Measurements from ENCODE around the gene COQ8A.
"Not testable (repeated sequence)": the region's sequence is repeated elsewhere in the genome, so short reads cannot be mapped to it uniquely, and the experiment has no call there.

COQ8A gene

GRCh38 chr1:226984521-226985238, 44.6 kb downstream of the COQ8A start:
- DNase-seq (ENCODE audit: low read depth, low spot score), result no peak

- no peak for DNase-seq (ENCODE audit: low read depth, low spot score)
These were observed 45.2 kb downstream of the COQ8A start for GRCh38 chr1:226985239-226985838.

DNA sequence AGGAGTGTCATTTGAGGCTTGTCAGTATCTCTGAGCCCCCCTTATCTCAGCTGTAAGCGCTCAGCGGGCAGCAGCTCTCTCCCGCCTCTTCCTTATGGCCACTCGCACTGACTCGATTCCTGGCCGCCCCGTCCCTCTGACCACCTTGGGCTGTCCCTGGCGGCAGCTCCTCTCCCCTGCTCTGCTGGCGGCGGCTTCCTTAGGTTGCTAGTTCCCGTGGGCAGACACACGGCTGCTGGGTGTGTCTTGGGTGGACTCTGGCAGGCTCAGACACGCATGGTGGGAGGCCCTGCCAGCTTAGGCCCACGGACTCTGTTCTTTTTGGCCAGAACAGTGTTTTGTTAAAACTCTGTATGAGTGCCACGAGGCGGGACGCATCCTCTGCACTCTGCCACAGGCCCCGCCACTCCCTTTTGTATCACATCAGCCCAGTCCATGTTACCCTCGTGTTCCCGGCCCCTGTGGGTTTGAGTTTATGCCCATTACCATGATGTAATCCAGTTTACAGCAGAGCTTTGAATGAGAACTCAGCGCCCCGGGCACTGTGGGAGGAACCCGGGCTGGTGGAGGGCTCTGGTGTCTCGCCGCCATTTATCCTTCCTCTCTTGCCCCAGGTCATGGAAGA, 45.9 kb downstream of the COQ8A start:
- DNase-seq (ENCODE audit: low read depth, low spot score), result no peak

- DNase-seq (ENCODE audit: low read depth, low spot score), result no peak
These were observed 46.5 kb downstream of the COQ8A start for GRCh38 chr1:226986496-226987178.

GRCh38 chr1:226987179-226987536, 47.1 kb downstream of the COQ8A start:
- DNase-seq (ENCODE audit: low read depth, low spot score), result no peak

GRCh38 chr1:226987623-226988333, 47.7 kb downstream of the COQ8A start:
- DNase-seq (ENCODE audit: low read depth, low spot score), result no peak

DNA sequence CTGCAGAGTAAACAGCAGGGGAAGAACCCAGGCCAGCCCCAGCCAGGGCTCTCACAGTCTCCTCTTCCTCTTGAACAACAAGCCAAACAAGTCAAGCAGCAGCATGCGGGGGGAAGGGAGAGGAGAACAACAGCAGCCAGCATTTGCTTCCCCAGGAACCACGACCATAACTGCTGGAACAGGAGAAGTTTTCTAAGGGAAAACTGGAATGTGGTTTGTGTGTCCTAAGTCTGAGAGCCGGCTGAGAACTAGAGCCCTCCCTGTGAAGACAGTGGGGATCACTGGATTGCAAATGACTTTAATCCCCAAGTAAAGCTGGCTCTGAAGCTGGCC, 48.2 kb downstream of the COQ8A start:
- no peak for DNase-seq (ENCODE audit: low read depth, low spot score)

DNA sequence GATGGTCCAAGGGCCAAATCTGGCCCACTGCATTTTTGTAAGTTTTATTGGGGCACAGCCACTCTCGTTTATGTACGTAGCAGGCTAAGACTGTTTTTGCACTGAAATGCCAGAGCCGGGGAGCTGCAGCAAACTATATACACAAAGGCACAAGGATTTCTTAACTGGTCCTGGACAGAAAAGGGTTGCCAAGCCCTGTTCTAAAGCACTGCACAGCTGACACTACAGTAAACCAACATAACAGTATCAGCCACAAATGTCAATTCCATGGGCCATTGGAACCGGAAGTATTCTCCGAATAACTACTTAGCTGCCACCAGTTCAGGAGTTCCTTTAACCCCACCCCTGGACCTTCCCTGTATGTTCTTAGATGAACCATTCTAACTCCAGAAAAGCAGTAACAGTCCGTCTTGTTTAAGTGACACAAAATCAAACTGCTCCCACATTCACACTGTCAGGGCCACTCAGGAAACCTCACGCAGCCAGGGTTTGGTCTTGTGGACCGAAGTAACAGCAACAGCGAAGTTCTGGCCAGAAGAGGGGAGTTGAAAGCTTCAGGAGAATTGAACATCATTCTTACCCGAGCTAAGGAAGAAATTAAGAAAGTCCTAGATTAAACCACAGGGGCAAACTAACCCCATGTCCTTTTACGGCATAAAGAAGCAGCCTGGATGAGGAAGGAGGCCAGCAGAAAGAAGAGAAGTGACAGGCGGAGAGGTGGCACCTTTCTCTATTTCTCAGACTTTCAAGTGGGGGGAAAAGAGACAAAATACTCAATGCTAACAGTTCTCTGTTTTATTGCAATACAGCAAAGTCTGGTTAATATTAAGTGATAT, 49.2 kb downstream of the COQ8A start:
- DNase-seq (ENCODE audit: low read depth, low spot score), result no peak

DNA sequence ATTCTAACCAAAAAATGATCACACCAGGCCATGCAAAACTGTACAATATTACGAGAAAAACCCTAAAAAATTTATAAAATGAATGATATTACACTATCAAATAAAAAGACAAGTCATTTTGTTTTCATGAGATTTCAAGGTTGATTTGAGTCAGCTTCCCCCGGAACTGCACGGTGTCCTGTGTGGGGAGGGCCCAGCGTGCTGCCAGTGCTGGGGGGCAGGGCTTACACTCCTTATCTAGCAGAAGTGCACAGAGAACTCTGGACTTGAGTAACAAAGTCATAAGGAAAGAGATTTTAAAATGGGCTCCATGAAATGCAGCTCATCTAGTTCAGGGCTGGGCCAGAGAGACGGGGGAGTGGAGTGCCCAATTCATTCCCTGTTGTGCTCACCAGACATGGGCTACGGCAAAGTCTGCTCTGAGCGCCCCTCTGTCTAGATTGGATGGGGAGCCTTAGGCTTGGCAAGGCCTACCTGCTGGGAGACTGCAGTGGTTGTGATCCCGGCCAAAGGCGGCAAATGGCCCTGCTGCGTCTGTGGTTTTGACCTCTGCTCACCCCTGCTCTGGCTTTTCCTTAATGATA, 50.1 kb downstream of the COQ8A start:
- DNase-seq (ENCODE audit: low read depth, low spot score), result no peak

GRCh38 chr1:226991920-226992319, 51.8 kb downstream of the COQ8A start:
- no peak for DNase-seq (ENCODE audit: low read depth, low spot score)

GRCh38 chr1:226993814-226994585, 53.9 kb downstream of the COQ8A start:
- no peak for DNase-seq (ENCODE audit: low read depth, low spot score)

DNA sequence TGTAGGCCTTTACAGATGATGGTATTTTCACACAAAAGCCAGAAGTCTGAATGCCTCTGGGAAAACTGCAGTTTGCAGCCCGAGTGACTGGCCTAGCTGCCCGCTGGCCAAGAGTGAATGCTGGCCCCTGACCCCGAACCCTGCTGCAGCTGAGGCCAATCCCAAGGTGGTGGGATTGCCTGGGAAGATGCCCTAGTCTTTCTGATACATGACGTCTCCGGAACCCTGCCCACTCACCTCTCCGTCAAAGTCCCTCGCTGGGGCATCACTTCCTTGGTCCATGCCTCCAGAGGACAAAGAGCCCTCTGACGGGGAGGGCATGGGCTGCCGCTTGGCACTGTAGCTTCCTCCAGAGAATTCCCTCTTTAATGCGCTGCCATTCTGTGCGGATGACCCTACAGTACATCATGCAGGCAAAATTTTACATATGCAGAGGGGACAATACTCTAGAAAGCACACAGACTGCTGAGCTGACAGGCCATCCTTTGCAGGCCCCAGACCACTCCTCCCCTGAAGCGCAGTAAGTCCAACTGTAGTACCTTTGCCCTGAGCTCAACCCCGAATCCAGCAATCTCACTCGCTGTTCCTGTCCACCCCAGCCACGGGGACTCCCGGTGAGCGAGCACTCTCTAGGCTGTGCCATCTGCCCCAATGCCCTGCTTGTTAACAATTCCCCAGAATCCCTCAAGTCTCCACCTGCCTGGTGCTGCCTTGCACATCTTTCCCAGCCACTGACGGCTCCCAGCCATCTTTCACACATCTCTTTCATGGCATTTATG, 54.7 kb downstream of the COQ8A start:
- DNase-seq (ENCODE audit: low read depth, low spot score), result no peak

DNA sequence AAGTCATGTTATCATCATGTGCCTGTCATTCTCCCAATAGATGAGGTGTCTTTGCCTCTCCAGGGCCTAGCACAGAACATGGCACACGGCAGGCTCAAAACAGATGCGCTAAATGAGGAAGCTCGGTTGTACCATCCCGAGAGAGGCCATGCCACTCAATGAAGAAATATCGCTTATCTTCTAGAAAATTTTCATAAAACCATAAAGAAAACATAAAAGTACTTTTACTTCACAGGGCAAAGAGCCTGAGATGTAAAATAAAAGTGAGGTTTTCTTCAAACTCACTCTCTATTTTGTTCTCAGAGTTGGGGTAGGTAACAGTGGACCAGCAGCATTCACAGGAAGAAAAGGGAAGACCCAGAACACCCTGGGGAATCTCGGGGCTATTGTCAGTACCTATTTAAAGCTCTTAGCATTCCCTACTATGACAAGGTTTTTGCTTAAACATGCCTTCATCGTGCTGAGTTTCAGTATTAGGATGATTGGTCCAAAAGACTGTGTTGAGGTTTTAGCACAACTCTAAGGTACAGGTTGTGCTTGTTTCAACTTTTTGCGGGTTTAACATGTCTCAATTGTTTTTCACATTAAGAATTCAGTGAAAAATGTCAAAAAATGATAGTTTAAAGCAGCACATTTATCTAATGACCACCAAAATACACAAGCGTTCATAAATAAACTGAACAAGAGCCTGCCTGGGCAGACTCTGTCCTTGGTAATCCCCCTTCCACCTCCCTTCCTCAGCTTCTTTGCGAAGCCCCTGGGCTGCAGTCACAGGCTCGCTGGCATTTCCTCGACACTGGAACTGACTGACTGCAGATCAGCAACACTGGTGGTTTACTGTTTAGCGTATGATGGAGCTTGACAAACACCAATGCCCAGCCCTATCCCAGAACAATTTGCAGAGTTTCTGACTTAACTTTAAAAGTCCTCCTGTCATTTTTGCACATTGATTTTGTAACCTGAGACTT, 55.6 kb downstream of the COQ8A start:
- no peak for DNase-seq (ENCODE audit: low read depth, low spot score)

- not testable (repeated sequence) for DNase-seq (ENCODE audit: low read depth, low spot score)
These were observed 59.5 kb downstream of the COQ8A start for GRCh38 chr1:226999579-226999978.

DNA sequence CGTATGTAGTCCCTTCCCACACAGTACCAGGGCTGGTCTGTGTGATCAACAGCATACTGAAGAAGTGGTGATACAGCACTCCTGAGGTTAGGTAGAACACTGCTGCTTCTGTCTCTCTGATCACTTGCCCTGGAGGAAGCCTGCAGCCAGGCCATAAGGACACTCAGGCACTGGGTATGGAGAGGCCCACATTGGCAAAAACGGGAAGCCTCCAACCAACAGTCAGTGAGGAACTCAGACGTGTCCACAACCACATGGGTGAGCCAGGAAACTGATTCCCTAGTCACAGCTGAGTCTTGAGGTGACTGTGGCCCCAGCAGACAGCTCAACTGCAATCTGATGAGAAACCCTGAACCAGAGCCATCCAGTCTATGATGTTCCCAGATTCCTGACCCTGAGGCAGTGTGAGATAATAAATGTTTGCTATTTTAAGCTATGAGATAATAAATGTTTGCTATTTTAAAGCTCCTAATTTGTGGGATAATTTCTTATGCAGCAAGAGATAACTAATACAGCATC, 62.5 kb downstream of the COQ8A start:
- no peak for DNase-seq (ENCODE audit: low read depth, low spot score)

GRCh38 chr1:227003165-227003564, 63.1 kb downstream of the COQ8A start:
- no peak for DNase-seq (ENCODE audit: low read depth, low spot score)

GRCh38 chr1:227004796-227005195, 64.7 kb downstream of the COQ8A start:
- no peak for DNase-seq (ENCODE audit: low read depth, low spot score)

Data from brain pericyte (primary cell).